Head of caudate nucleus (tissue), 42 donors: ENCODE results near the gene RALGAPA2.

Source experiments
- DNase-seq, 42 donors: peaks; one replicate each; pipeline versions ENCODE4 v3.0.0 to v3.0.0-alpha.2; 2020 to 2021; ENCODE audit warnings: mixed read lengths in 7 of 42
- intact Hi-C: fragments of 100-400 bp; cut with DNase I; formaldehyde crosslinking; loops from one replicate; pipeline ENCODE4 v1.15.0; 2022

RALGAPA2 gene

GRCh38 chr20:20375862-20376261, 336.6 kb downstream of the RALGAPA2 start:
- intact Hi-C loops, result no loop called here
- DNase-seq, result no peak

GRCh38 chr20:20373091-20373571, 339.3 kb downstream of the RALGAPA2 start:
- intact Hi-C loops, result no loop called here
- DNase-seq, result peak in 38 of 42 donors; percentile 28 to 88 (median 66)

- intact Hi-C loops, result no loop called here
- peak in 1 of 42 donors; percentile 38 for DNase-seq
These were observed 340.8 kb downstream of the RALGAPA2 start for GRCh38 chr20:20371681-20372080.

GRCh38 chr20:20371083-20371482, 341.4 kb downstream of the RALGAPA2 start:
- peak in 2 of 42 donors; percentile 32 to 47 for DNase-seq
- intact Hi-C loops, result no loop called here

- no peak for DNase-seq
- intact Hi-C loops, result no loop called here
These were observed 342.3 kb downstream of the RALGAPA2 start for GRCh38 chr20:20370094-20370575.

GRCh38 chr20:20369250-20370093, 343.0 kb downstream of the RALGAPA2 start:
- intact Hi-C loops, result loop anchor here (2.0 to 10.0 kb wide), 2 partner anchors 41 to 85 kb away; no protein-coding TSS in a partner anchor

GRCh38 chr20:20368418-20369249, 343.8 kb downstream of the RALGAPA2 start:
- DNase-seq, result peak in 35 of 42 donors; percentile 19 to 71 (median 45)
- intact Hi-C loops, result loop anchor here (2.0 to 10.0 kb wide), 2 partner anchors 42 to 86 kb away; no protein-coding TSS in a partner anchor

More at GRCh38 chr20:20369250-20370093, 343.0 kb downstream of the RALGAPA2 start:
- peak in 37 of 42 donors; percentile 23 to 79 (median 56) for DNase-seq

GRCh38 chr20:20367575-20368417, 344.6 kb downstream of the RALGAPA2 start, which contains the start of gene INSM1:
Gene INSM1 (plus strand): TSS chr20:20368104. CDS start chr20:20368268, 164 bp downstream.
- DNase-seq, result peak; percentile 38 to 89 (median 79)
- intact Hi-C loops, result loop anchor here (2.0 to 10.0 kb wide), 2 partner anchors 43 to 87 kb away; no protein-coding TSS in a partner anchor

GRCh38 chr20:20366876-20367574, 345.4 kb downstream of the RALGAPA2 start:
- intact Hi-C loops, result loop anchor here (10.0 kb wide), 1 partner anchor 88 kb away; no protein-coding TSS in a partner anchor
- DNase-seq, result peak in 36 of 42 donors; percentile 20 to 69 (median 46)

- peak in 1 of 42 donors; percentile 44 for DNase-seq
- intact Hi-C loops, result loop anchor here (10.0 kb wide), 1 partner anchor 88 kb away; no protein-coding TSS in a partner anchor
These were observed 345.9 kb downstream of the RALGAPA2 start for GRCh38 chr20:20366551-20366875.

GRCh38 chr20:20365480-20366161, 346.8 kb downstream of the RALGAPA2 start:
- intact Hi-C loops, result loop anchor here (10.0 kb wide), 1 partner anchor 89 kb away; no protein-coding TSS in a partner anchor

GRCh38 chr20:20364593-20365479, 347.6 kb downstream of the RALGAPA2 start:
- peak in 1 of 42 donors; percentile 41 for DNase-seq
- intact Hi-C loops, result loop anchor here (10.0 kb wide), 1 partner anchor 90 kb away; no protein-coding TSS in a partner anchor

More at GRCh38 chr20:20365480-20366161, 346.8 kb downstream of the RALGAPA2 start:
- DNase-seq, result peak in 1 of 42 donors; percentile 37

- DNase-seq, result no peak
- intact Hi-C loops, result loop anchor here (10.0 kb wide), 1 partner anchor 91 kb away; no protein-coding TSS in a partner anchor
These were observed 348.4 kb downstream of the RALGAPA2 start for GRCh38 chr20:20363799-20364592.

- DNase-seq, result peak in 24 of 42 donors; percentile 22 to 64 (median 40)
- intact Hi-C loops, result loop anchor here (10.0 kb wide), 1 partner anchor 91 kb away; no protein-coding TSS in a partner anchor
These were observed 349.0 kb downstream of the RALGAPA2 start for GRCh38 chr20:20363434-20363798.
